Measurements from ENCODE around the gene TADA3.

Gene TADA3

GRCh38 chr3:9732080-9732739 lies 60.1 kb downstream of the TADA3 start:
- DNase-seq (ENCODE audit: insufficient read length, low spot score), result no peak
- no peak for FAIRE-seq

- peak; percentile 97 for DNase-seq (ENCODE audit: insufficient read length, low spot score)
- peak; percentile 87 for FAIRE-seq
Observed at GRCh38 chr3:9731206-9732079, 60.8 kb downstream of the TADA3 start, which contains the start of gene BRPF1. Gene BRPF1, plus strand, starts transcription at chr3:9731735. Its CDS starts 2,406 bp downstream, at chr3:9734141.

GRCh38 chr3:9730657-9731205 lies 61.5 kb downstream of the TADA3 start:
- no peak for FAIRE-seq

More at GRCh38 chr3:9730657-9731205, 61.5 kb downstream of the TADA3 start:
- no peak for DNase-seq (ENCODE audit: insufficient read length, low spot score)

All from GM19239 (cell line).